Urinary bladder (tissue), 4 donors: ENCODE data around the gene IL4I1. TPM values are rescaled to one million over a fixed set of nuclear protein-coding genes. Genes with fewer than 3 reads are reported as not detected.

Experiments used
- DNase-seq: peaks from one replicate; pipeline ENCODE4 v3.0.0-alpha.2; 2015; ENCODE audit errors: extremely low spot score
- H3K27ac ChIP-seq: one replicate; pipeline ENCODE4 v1.5.1; 2013; ENCODE audit warnings: low read depth, mild to moderate bottlenecking, moderate library complexity
- H3K36me3 ChIP-seq: one replicate; pipeline ENCODE4 v1.6.1; 2013; ENCODE audit warnings: mild to moderate bottlenecking, moderate library complexity; ENCODE audit not compliant: insufficient read depth
- H3K4me1 ChIP-seq: one replicate; pipeline ENCODE4 v1.6.1; 2013; ENCODE audit warnings: mild to moderate bottlenecking, moderate library complexity; ENCODE audit not compliant: insufficient read depth
- H3K4me3 ChIP-seq: one replicate; pipeline ENCODE4 v1.5.1; 2013; ENCODE audit warnings: low read depth, low read length
- WGBS: extraction: QIAGEN DNeasy Blood & Tissue Kit; methylation state at CpG from one replicate; pipeline ENCODE4 v1.1.7; 2013; 5-methylcytosine and 5-hydroxymethylcytosine counted together
- polyA plus RNA-seq: library from polyadenylated mRNA; stranded (reverse); fragments of 200-250 nt; gene quantifications from one replicate; pipeline ENCODE4 v1.2.3, GENCODE V29; 2013
- total RNA-seq: library from RNA; depleted of rRNA; stranded (reverse); fragments of >200 nt; gene quantifications from one replicate; pipeline ENCODE4 v1.2.3, GENCODE V29; 2014
- donor health status: healthy with polysubstance abuse.
- donor health status: healthy.

IL4I1 gene
- total and polyA plus RNA-seq, 2 donors, result 0.58 to 1.4 TPM

DNA sequence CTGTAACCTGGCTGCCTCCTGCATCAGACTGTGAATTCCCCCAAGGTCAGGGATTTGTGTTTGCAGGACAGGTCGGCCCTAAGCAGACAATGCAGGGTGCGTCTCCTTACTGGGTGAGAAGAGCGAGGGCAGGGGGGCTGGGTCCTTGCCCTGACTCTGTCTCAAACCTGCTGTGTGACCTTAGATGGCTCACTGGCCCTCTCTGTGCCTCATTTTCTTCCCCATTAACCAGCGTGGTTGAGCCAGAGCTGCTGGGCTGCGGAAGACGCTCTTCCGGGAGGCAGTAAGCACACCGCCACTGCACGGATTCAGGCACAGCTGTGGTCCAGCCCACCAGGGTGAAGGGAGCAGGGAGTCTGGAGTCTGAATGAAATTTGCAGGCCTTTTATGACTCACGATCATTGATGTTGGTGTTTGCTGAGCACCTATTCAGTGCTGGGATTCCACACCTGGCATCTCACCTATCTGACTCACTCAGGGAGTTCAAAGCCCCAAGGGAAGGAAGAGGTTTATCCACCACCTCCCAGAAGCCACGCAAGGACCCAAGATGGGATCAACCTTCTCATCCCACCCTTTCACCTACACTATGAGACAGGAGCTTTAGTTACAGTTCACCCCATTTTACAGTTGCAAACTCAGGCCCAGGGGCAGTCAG, 22.1 kb downstream of the IL4I1 start:
- Histone ChIP-seq H3K36me3 (no peaks in the 10 kb centered on the region), H3K27ac (no peak overlapping the region), H3K4me3 (no peak overlapping the region), H3K4me1 (no peaks in the 10 kb centered on the region)
- 94% methylated on average over 11 of the region's 11 CpGs for WGBS
- no peak for DNase-seq

- no peaks in the 10 kb centered on the region for H3K36me3 ChIP-seq
- 90% methylated on average over 10 of the region's 10 CpGs for WGBS
- no peaks in the 10 kb centered on the region for H3K4me1 ChIP-seq
- no peak for DNase-seq
- no peak overlapping the region for H3K4me3 ChIP-seq
- H3K27ac ChIP-seq, result no peak overlapping the region
Measured at GRCh38 chr19:49873834-49874233, 22.9 kb downstream of the IL4I1 start.

DNA sequence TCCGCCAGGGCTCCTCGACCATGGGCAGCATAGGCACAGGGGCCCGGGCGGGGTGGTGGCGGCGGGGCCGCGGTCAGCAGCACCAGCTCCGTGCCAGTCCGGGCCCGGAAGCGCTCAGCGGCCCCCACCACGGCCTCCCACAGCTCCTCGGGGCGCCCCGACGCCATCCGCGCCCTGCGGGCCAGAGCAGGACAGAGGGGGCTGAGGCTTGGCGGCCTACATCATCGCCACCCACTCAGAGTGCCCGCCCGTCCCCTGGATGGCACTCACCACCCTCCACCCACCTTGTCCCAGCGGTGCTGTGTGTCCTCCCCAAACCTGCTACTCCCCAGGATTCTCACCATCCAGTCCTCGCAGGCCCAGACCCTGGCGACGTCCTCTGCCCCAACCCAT, 23.6 kb downstream of the IL4I1 start:
- 93% methylated on average over 29 of the region's 29 CpGs for WGBS
- Histone ChIP-seq H3K36me3 (no peaks in the 10 kb centered on the region), H3K27ac (no peak overlapping the region), H3K4me1 (no peaks in the 10 kb centered on the region), H3K4me3 (no peak overlapping the region)
- no peak for DNase-seq

DNA sequence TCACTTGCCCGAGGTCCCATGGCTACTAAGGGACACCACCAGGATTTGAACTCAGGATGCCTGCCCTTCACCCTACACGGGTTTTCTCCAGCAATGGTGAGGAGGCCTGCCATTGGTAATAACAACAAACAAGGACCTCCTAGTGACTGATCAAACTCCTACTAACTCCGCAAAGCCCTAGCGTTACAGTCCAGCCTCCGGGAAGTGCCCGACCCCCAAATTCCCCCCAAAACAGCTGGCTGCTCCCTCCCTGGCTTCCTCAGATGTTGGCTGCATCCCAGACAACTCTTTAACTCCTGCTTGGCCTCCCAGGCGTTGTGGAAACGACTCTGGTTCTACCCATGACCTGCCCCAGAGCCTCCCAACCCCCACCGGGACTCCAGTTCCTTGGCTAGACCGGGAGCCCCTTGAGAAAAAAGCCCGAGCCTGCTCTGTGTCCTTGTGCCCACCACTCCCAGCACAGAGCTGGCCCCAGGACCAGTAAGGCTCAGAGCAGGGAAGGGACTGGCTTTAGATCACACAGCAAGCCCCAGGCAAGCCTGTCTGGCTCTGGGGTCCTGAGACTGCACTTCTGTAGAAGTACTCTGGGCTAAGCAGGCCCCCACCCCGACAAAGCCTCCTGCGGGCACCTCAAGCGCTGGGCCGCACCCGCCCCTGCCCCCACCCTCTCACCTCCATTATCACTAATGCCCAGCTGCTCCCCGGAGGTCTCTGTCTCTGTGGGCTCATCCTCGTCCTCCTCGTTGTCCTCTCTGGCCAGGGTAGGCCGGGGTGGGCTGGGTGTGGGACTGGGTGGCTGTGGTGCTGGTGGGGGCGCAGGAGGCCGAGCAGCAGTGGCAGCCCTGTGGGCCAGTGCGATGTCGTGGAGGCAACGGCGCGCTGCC, 24.2 kb downstream of the IL4I1 start:
- WGBS, result 83% methylated on average over 27 of the region's 27 CpGs
- Histone ChIP-seq H3K27ac (no peak overlapping the region), H3K4me1 (no peaks in the 10 kb centered on the region), H3K4me3 (no peak overlapping the region), H3K36me3 (no peaks in the 10 kb centered on the region)
- DNase-seq, result no peak

DNA sequence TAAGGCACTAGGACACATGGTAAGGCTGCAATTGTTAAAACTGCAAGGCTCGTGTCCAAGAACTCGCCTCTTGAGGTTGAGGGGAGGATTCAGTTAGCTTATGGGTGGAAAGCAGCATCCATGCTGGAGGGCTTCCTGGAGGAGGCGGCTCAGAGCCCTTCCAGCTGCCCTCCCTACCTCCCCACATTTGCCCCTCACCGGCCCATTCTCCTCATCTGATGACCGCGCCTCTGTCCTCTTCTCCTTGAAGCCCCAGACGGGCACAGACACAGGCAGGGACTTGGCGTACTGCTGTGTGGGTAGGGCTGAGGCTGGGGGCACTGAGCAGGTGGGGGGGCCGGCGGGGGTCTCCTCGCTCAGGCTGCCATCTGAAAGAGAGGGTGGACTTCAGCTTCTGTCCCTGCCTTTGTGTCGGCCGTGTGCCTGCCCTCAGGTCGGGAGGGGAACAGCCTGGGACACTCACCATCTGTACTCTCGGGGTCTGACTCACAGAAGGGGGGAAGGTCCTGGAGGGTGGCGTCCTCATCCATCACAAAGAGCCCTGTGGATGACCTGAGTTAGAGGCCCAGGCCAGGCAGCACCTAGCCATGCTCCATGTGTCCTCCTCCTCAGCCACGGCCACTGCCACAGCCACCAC, 25.2 kb downstream of the IL4I1 start:
- no peak for DNase-seq
- H3K4me1 ChIP-seq, result no peaks in the 10 kb centered on the region
- H3K36me3 ChIP-seq, result no peaks in the 10 kb centered on the region
- H3K4me3 ChIP-seq, result no peak overlapping the region
- WGBS, result 87% methylated on average over 17 of the region's 17 CpGs
- no peak overlapping the region for H3K27ac ChIP-seq

DNA sequence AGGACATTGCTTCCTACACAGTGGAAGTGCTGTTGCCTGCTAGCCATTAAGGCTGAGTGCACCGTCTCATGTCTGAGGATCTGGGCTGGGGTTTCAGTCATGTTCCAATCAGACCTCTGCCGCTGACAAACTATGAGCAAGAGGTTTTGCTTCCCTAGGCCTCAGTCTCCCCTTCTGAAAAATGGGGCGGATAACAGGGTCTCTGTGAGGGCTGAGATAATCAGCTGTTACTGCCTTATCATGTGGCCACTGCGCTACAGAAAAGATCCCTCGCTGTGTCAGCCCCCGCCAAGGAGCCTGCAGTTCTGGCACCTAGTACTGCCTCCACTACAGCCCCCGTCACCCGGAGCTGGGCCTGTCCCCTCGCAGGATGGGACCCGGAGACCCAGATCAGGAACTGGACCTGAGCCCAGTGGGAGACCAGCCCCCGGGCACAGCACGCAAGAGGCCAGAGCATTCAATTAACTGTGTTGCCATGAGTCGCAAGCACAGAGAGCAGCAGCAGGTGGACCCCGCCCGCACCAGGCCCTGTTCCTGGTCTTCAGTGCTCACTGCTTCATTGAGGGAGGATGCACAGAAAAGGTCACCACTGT, 26.3 kb downstream of the IL4I1 start:
- Histone ChIP-seq H3K36me3 (no peaks in the 10 kb centered on the region), H3K4me1 (no peaks in the 10 kb centered on the region), H3K4me3 (peak overlapping the region; percentile 37), H3K27ac (peak overlapping the region; percentile 57)
- WGBS, result 81% methylated on average over 15 of the region's 15 CpGs
- DNase-seq, result no peak

DNA sequence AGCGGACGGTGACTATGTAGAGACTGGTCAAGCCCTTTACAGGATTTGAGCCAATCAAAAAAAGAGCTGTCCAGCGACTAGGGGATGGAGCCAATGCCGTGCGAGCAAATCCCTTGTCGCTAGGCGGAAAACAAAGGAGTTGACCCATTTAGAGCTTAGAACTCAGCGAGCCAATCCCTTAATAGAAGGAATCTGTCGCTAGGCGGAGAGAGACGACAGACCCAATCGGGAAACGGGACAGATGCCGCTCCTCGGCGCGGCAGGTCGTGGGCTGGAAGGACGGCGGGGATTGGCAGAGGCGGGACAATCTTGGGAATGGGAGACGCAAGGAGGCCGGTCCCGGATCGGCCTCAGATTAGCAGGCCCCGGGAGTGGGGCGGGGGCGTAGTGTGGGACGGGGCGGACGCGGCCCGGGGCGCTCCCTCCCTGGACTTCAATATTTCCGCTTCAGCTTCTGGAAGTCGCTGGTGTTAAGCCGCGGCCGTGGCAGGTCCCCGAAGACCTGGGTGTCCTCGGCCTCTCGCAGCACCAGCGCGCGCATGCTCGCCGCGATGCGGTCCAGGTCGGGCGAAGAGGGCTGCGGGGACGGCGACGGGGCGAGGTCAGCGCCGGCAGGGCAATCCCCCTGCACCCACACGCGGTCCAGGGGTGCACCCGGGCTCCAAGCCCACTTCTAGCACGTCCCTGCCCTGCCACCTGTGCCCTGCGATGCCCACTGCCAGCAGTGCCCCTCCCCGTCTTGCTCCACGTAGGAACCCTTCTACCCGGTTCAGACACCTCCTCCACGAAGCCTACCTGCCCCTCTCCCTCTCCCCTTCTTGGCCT, 27.0 kb downstream of the IL4I1 start:
- peak overlapping the region; percentile 37 for H3K4me3 ChIP-seq
- WGBS, result under 1% methylated on average over 67 of the region's 67 CpGs
- peak overlapping the region; percentile 57 for H3K27ac ChIP-seq
- H3K36me3 ChIP-seq, result no peaks in the 10 kb centered on the region
- H3K4me1 ChIP-seq, result no peaks in the 10 kb centered on the region
- peak; percentile 100 for DNase-seq

DNA sequence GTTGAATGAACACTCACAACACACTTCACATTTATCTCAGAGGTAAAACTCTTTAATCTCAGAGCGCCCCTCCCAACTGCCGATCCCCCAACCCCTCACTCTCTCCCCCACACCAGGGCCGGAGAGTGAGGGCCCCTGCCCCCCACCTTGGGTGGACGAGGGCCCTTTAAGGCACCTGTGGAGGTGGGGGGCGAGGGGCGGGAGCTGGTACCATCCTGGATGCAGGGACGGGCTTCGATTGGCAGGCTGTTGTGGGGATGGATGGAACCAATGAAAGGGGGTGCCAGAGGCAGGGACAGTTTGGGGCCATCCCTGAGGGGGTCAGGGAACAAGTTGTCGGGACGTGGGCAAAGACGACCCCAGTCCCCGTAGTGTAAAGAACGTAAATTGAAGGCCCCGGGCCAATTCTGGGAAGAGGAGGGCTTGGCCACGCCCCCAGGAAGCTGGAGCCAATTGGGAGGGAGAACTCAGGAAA, 27.6 kb downstream of the IL4I1 start:
- DNase-seq, result no peak
- H3K27ac ChIP-seq, result peak overlapping the region; percentile 48
- H3K36me3 ChIP-seq, result no peaks in the 10 kb centered on the region
- 2% methylated on average over 15 of the region's 15 CpGs for WGBS
- H3K4me3 ChIP-seq, result peak overlapping the region; percentile 16
- no peaks in the 10 kb centered on the region for H3K4me1 ChIP-seq

GRCh38 chr19:49866933-49867782, 29.5 kb downstream of the IL4I1 start, which contains the start of gene PNKP:
PNKP (minus strand) TSS chr19:49867576; CDS start chr19:49867204, 372 bp downstream.
- H3K27ac ChIP-seq, result peak within 1 kb of the TSS; percentile 97
- WGBS, result under 1% methylated on average over 65 of the region's 65 CpGs
- H3K4me1 ChIP-seq, result no peaks in the 10 kb centered on the region
- H3K4me3 ChIP-seq, result peak within 1 kb of the TSS; percentile 81
- peak; percentile 86 for DNase-seq
- H3K36me3 ChIP-seq, result no peaks in the 10 kb centered on the region

DNA sequence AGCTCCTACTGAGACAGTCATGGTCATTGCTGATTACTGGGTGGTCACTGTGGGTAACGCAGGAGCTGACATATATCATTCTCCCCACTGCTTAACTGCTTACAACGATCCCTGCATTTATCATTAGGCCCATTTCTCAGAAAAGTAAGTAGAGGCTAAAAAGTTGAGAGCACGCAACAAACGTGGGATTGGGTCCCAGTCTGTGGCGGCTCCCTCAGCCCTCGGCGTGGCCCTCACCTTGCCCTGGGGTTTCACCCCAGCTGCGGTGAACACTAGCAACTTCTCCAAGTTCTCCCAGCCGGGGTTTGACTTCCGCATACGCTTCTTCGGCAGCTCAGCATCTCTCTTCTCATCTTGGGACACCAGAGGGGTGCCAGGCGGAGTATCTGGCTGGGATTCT, 31.8 kb downstream of the IL4I1 start:
- H3K4me1 ChIP-seq, result no peaks in the 10 kb centered on the region
- no peak for DNase-seq
- H3K36me3 ChIP-seq, result peaks cover 3% of the 10 kb centered on the region
- WGBS, result 89% methylated on average over 13 of the region's 13 CpGs
- no peak overlapping the region for H3K4me3 ChIP-seq
- H3K27ac ChIP-seq, result no peak overlapping the region

DNA sequence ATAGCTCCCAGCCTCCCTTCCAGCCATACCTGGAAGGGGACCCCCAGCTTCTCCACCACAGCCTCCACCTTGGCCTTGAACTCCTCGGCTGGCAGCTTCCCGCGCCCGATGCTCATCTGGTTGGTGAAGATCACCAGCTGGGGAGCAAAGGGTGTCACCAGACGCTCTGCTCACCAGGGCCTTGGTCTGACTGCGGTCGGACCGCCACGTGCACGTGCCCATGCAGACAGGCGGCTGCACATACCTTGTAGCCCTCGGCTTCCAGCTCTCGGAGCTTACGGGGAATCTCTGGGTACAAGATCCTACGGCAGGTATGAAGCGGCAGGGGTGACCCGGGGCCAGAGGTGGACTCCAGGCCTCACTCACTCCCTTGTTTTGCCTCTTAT, 32.8 kb downstream of the IL4I1 start:
- DNase-seq, result no peak
- 89% methylated on average over 17 of the region's 17 CpGs for whole genome bisulfite sequencing
- Histone ChIP-seq H3K4me1 (no peaks in the 10 kb centered on the region), H3K27ac (no peak overlapping the region), H3K4me3 (no peak overlapping the region), H3K36me3 (peaks cover 3% of the 10 kb centered on the region)

DNA sequence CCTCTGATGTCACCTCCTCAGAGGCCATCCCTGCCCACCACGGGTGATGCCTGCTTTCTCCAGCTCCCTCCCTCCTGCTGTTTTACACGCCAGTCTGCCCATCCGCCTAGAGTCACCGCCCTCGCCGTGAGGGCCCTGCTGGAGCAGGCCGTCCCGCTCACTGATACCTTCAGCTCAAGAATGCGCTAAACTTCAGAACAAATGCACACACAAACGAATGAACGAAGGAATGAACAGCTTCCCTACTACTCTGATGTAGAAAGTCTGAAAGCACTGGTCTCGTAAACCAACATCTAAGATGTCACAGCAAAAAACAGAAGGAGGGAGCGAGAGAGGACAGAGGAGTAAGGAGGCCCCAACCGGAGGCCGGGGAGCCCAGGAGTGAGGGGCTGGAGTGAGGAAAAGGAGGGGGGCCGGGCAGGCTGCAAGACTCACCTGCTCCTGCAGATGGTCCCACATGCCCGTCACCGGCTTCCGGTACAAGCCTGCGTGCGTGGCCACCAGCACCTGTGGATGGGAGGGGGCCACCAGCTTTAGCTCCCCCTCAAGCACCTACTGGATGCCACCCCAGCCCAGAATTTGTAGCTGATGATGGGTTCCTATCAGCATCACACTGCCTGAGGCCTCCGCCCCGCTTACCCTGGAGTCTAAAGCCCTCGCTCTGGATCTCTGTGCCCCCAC, 33.3 kb downstream of the IL4I1 start:
- WGBS, result 92% methylated on average over 24 of the region's 24 CpGs
- Histone ChIP-seq H3K4me1 (no peaks in the 10 kb centered on the region), H3K4me3 (no peak overlapping the region), H3K36me3 (peaks cover 3% of the 10 kb centered on the region), H3K27ac (no peak overlapping the region)
- no peak for DNase-seq
